ENCODE data around the gene CASKIN2.

CASKIN2 gene

GRCh38 chr17:75503337-75503950 lies 11.9 kb downstream of the CASKIN2 start:
- no peak for DNase-seq

DNA sequence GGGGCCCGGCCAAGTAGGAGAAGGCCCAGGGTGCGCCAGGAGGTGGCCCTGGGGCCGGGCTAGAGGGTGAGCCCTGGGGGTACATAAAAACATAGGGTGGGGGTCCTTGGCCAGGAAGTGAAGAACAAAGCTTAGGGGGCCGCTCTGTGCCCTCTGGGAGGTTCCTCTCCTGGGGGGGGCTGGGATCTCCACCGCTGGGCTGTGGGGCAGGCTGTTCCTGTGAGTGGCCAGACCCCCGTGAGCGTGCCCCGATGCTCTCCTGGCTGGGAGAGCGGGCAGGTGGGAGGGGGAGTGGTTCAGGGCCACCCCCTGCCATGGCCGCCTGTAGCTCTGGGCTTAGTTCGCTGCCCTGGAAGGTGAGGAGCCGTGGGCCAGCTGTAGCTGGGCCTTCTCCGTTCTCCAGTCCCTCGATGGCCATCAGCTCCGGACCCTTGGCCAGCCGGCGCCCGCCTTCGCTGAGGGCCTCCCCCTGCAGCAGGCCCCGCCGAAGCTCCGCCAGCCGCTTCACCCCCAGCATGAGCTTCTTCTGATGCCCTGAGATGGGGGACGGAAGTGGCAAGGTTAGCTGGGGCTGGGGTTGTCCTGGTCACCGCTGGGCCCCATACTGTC lies 12.5 kb downstream of the CASKIN2 start:
- no peak for DNase-seq

DNA sequence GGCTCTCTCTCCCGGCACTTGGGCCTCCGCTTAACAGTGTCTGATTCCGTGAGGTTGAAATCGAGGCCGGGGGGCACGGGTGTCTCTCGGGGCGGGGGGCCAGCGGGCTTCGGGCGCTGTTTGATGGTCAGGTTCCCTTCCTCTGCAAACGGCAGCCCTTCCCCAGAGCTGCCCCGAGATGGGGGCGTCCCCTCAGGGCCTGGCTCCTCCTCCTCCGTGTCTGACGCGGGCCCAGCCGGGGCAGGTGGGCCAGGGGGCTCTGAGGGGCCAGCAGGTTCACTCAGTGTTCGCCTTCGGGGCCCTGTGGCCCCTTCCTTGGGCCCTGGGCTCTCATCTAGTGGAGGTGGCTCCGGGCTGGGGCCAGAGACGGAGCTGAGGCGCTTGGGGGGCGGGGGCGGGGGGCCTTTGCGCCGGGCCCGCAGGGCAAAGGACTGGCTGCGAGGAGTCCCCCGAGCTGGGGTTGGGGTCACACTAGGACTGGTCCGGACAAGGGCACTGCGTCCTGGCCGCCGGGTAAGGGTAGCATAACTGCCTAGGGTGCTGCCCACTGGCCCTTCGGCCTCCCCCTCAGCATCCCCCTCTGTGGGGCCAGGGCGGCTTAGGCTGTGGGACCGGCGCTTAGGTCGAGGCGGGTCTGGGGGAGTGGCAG lies 13.1 kb downstream of the CASKIN2 start:
- DNase-seq, result no peak

DNA sequence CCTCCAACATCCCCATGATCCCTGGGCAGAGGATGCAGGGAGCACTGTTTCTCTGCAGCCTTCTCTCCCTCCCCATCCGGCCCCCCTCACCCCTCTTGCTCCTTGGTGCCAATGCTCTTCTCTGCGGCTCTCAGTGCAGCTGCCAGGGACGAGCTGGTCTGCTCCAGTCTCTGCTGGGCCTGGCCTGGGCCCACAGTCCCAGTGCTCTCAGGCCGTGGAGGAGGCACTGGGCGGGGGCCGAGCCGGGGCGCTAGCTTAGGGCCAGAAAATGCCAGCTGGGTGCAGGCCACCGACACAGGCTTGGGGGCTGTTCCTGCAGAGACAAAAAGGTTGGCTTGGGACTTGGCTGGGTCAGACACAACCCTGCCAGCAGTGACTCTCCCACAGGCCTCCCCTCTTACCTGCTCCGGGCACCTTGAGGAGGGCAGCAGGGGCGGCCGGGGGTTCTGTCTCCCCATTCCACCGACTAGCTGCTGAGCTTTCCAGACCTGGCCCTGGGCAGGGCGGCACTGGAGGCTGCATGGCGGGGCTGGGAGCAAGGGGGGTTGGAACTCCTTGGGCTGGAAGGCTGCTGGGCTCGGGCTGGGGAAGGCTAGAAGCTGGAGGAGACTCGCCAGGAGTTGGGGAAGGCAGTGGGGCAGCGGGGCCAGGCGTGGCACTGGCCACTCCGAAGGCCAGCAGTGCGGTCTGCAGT lies 13.8 kb downstream of the CASKIN2 start:
- DNase-seq, result no peak

- no peak for DNase-seq
These were observed 14.7 kb downstream of the CASKIN2 start for GRCh38 chr17:75500419-75501216.

GRCh38 chr17:75499313-75500022 lies 15.9 kb downstream of the CASKIN2 start:
- DNase-seq, result no peak

- no peak for DNase-seq
These were observed 16.6 kb downstream of the CASKIN2 start for GRCh38 chr17:75498726-75499213.

- no peak for DNase-seq
These were observed 17.2 kb downstream of the CASKIN2 start for GRCh38 chr17:75498039-75498725.

GRCh38 chr17:75496005-75496404 lies 19.3 kb downstream of the CASKIN2 start:
- no peak for DNase-seq

DNA sequence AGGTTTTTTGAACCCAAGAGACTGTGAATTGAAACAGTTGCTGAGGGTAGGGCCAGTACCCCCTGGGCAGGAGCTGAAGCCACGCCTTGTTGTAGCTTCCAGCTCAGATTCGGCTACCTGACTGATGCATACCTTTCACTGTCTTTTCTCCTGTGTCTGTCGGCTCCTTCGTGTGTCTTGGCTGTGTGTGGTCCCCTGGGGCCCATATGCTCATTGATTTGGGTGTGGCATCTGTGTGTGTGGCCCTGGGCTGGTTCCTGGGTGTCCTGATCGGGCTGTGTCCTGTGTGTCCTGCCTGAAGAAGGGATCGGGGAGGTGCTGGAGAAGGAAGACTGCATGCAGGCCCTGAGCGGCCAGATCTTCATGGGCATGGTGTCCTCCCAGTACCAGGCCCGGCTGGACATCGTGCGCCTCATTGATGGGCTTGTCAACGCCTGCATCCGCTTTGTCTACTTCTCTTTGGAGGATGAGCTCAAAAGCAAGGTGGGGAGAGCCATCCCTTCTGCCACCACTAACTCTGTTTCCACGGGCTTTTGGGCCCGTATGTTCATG lies 20.9 kb downstream of the CASKIN2 start:
- no peak for DNase-seq

GRCh38 chr17:75493476-75494129 lies 21.7 kb downstream of the CASKIN2 start:
- no peak for DNase-seq

- DNase-seq, result no peak
These were observed 22.7 kb downstream of the CASKIN2 start for GRCh38 chr17:75492555-75493168.

- DNase-seq, result no peak
These were observed 23.7 kb downstream of the CASKIN2 start for GRCh38 chr17:75491680-75492079.

GRCh38 chr17:75490953-75491649 lies 24.2 kb downstream of the CASKIN2 start:
- no peak for DNase-seq

DNA sequence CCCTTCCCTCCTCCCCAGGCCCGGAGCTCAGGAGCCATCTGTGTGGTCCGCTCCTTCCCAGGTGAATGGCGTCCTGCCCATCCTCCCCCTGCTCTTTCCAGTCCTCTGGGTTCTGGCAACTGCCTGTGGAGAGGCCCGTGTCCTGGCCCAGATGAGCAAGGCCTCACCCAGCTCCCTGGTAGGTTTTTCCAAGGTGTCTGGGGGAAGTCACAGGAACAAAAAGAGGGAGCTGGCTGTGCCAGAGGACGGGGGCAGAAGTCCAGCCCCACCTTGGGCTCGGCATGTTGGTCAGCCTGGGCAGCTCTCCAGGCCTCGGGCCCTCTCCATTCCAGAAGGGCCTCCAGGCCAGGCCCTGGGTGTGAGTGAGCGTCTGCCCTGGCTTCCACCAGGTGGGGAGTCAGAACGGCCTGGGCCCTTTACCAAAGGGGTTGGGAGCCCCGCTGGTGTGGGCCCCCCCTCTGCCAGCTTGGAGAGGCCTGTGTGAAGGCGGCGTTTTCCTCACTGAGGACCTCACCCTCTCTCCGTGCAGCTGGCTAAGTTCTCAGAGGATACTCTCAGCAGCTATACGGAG lies 25.1 kb downstream of the CASKIN2 start:
- no peak for DNase-seq

GRCh38 chr17:75489511-75489955 lies 25.8 kb downstream of the CASKIN2 start:
- no peak for DNase-seq

DNA sequence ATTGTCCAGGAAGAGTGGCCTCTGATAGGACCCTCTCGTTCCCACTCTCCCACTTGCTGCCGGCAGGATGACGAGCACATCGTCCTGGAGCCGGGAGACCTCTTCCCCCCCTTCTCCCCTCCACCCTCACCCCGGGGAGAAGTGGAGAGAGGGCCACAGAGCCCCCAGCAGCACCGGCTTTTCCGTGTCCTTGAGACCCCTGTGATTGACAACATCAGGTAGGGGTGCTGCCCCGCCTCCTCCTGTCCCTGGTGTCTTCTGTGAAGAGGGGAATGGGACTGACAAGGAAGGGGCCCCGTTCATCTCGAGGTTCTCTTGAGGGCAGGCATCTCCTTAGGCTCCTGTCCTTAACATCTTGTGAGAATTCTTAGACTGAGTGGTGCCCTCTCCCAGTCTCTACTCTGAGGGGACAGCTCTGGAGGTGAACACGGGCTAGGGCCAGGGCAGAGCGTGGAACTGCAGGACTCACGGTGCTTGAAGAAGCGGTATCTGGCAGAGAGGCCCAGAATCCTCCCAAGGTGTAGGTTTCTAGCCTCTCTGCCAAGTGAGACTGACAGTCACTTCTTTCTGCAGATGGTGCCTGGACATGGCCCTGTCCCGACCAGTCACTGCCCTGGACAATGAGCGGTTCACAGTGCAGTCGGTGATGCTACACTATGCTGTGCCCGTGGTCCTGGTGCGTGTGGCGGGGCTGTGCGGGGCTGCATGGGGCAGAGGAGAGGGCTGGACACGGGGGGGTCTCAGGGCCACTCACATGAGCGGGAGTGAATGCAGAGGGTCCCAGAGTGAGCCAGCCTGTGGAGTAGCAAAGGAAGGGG lies 26.4 kb downstream of the CASKIN2 start:
- no peak for DNase-seq
